GM23338 (cell line): Measurements from ENCODE around the gene BTN1A1. TPM values are rescaled to one million over a fixed set of nuclear protein-coding genes. Genes with fewer than 3 reads are reported as not detected.

Experiments
- ATAC-seq: fragments of 200-7000 bp; cut with Tn5 transposase; 3 replicates; pipeline ENCODE4 v1.9.1; 2020
- DNase-seq: peaks from one replicate; pipeline ENCODE4 v3.0.0-alpha.2; 2015; ENCODE audit warnings: low spot score
- H2AFZ ChIP-seq: fragments of 200-600 bp; sonication (generic); 2 replicates; pipeline ENCODE4 v1.8.0; 2016; ENCODE audit warnings: antibody characterized with exemption, mild to moderate bottlenecking, moderate library complexity
- H3F3A ChIP-seq: fragments of 200-600 bp; sonication (generic); replicated peaks from 2 replicates; pipeline ENCODE4 v1.8.0; 2017; ENCODE audit warnings: antibody characterized with exemption, mixed run types, low read depth
- H3K27ac ChIP-seq: fragments of 200-600 bp; sonication (generic); 2 replicates; pipeline ENCODE4 v1.6.1; 2016; ENCODE audit warnings: low read depth
- H3K27me3 ChIP-seq: fragments of 200-600 bp; sonication (generic); 2 replicates; pipeline ENCODE4 v1.8.0; 2016; ENCODE audit warnings: mild to moderate bottlenecking, mixed run types, moderate library complexity; ENCODE audit not compliant: insufficient read depth
- H3K36me3 ChIP-seq: fragments of 200-600 bp; sonication (generic); 2 replicates; pipeline ENCODE4 v1.8.0; 2016; ENCODE audit warnings: mild to moderate bottlenecking; ENCODE audit not compliant: insufficient read depth
- H3K4me1 ChIP-seq: fragments of 200-600 bp; sonication (generic); 2 replicates; pipeline ENCODE4 v1.8.0; 2016; ENCODE audit warnings: mild to moderate bottlenecking, moderate library complexity; ENCODE audit not compliant: insufficient read depth
- H3K4me2 ChIP-seq: fragments of 200-600 bp; sonication (generic); 2 replicates; pipeline ENCODE4 v1.7.1; 2017; ENCODE audit warnings: mixed run types
- H3K4me3 ChIP-seq: fragments of 200-600 bp; sonication (generic); 2 replicates; pipeline ENCODE4 v1.6.1; 2016; ENCODE audit warnings: mixed run types
- H3K79me2 ChIP-seq: fragments of 200-600 bp; sonication (generic); replicated peaks from 2 replicates; pipeline ENCODE4 v1.8.0; 2017; ENCODE audit warnings: mild to moderate bottlenecking; ENCODE audit not compliant: insufficient read depth
- H3K9me2 ChIP-seq: fragments of 200-600 bp; sonication (generic); 2 replicates; pipeline ENCODE4 v1.8.0; 2017; ENCODE audit not compliant: insufficient read depth
- H4K20me1 ChIP-seq: fragments of 200-600 bp; sonication (generic); replicated peaks from 2 replicates; pipeline ENCODE4 v1.8.0; 2017; ENCODE audit warnings: mild to moderate bottlenecking; ENCODE audit not compliant: insufficient read depth
- H3K27ac Mint-ChIP-seq: 2 replicates; pipeline ENCODE4 v1.8.0; 2020; ENCODE audit warnings: inconsistent platforms, mild to moderate bottlenecking, moderate library complexity, mixed read lengths
- H3K27me3 Mint-ChIP-seq: 3 replicates; pipeline ENCODE4 v1.8.0; 2022; ENCODE audit warnings: low read depth, mild to moderate bottlenecking, moderate library complexity, mixed read lengths, inconsistent platforms; ENCODE audit not compliant: insufficient read depth, poor library complexity
- H3K36me3 Mint-ChIP-seq: 3 replicates; pipeline ENCODE4 v1.8.0; 2021; ENCODE audit warnings: low read depth, mild to moderate bottlenecking, inconsistent platforms, moderate library complexity, mixed read lengths
- H3K4me1 Mint-ChIP-seq: 3 replicates; pipeline ENCODE4 v1.8.0; 2020; ENCODE audit warnings: mild to moderate bottlenecking, inconsistent platforms, mixed read lengths
- H3K4me3 Mint-ChIP-seq: 3 replicates; pipeline ENCODE4 v1.8.0; 2021; ENCODE audit warnings: moderate library complexity, mild to moderate bottlenecking, inconsistent platforms, mixed read lengths
- H3K9me3 Mint-ChIP-seq: 3 replicates; pipeline ENCODE4 v1.8.0; 2020; ENCODE audit warnings: moderate library complexity, mild to moderate bottlenecking, inconsistent platforms, mixed read lengths
- EZH2 ChIP-seq: fragments of 200-600 bp; sonication (generic); IDR thresholded peaks from one replicate; pipeline ENCODE4 v1.8.0; 2017; ENCODE audit warnings: antibody characterized with exemption, mild to moderate bottlenecking, low read depth; ENCODE audit not compliant: unreplicated experiment
- EZH2phosphoT487 ChIP-seq: fragments of 200-600 bp; sonication (generic); IDR thresholded peaks from one replicate; pipeline ENCODE4 v1.8.1; 2018; ENCODE audit warnings: antibody characterized with exemption; ENCODE audit not compliant: unreplicated experiment
- JUNB ChIP-seq: IDR thresholded peaks from one replicate; pipeline ENCODE4 v1.6.1; 2016; ENCODE audit warnings: antibody characterized with exemption; ENCODE audit not compliant: unreplicated experiment
- NANOG ChIP-seq: IDR thresholded peaks from 2 replicates; pipeline ENCODE4 v1.6.1; 2016; ENCODE audit warnings: antibody characterized with exemption, borderline replicate concordance
- STAT1 ChIP-seq: IDR thresholded peaks from one replicate; pipeline ENCODE4 v1.6.1; 2016; ENCODE audit warnings: antibody characterized with exemption; ENCODE audit not compliant: unreplicated experiment
- ZNF114 ChIP-seq: fragments of 250-450 bp; sonication (Bioruptor Pico); IDR thresholded peaks from 2 replicates; pipeline ENCODE4 v1.5.0; 2020; ENCODE audit warnings: mild to moderate bottlenecking, moderate library complexity
- polyA plus RNA-seq: library from polyadenylated mRNA; unstranded; fragments of >200 nt; fragmentation: Nextera tagmentation; extraction: Ambion mirVana; gene quantifications from 2 replicates; pipeline ENCODE4 v1.2.1, GENCODE V29; 2016
- total RNA-seq: library from RNA; depleted of rRNA; stranded (reverse); fragments of >200 nt; shearing (Covaris generic); gene quantifications from 2 replicates; pipeline ENCODE4 v1.2.3, GENCODE V29; 2014
- TF ChIP-seq, protein P1 (sequence below): fragments of 250-450 bp; sonication (Bioruptor Pico); IDR thresholded peaks from 2 replicates; pipeline ENCODE4 v1.5.0; 2020; ENCODE audit warnings: mild to moderate bottlenecking, moderate library complexity
- TF ChIP-seq, protein P2 (sequence below): IDR thresholded peaks from one replicate; pipeline ENCODE4 v1.6.1; 2018; ENCODE audit warnings: antibody characterized with exemption; ENCODE audit not compliant: unreplicated experiment
- TF ChIP-seq, protein P3 (sequence below), 2 experiments: fragments of 200-600 bp in 1 of 2; sonication (generic) in 1 of 2; conservative IDR thresholded peaks; 2 replicates each; pipeline versions ENCODE4 v1.5.1 to v1.6.1; 2016 to 2017; ENCODE audit warnings: antibody characterized with exemption in 2 of 2, low read depth in 2 of 2, mild to moderate bottlenecking in 2 of 2, moderate library complexity in 1 of 2

Gene BTN1A1
- total and polyA plus RNA-seq, 2 experiments from 2014 or later = 0.13 to 0.38 TPM

DNA sequence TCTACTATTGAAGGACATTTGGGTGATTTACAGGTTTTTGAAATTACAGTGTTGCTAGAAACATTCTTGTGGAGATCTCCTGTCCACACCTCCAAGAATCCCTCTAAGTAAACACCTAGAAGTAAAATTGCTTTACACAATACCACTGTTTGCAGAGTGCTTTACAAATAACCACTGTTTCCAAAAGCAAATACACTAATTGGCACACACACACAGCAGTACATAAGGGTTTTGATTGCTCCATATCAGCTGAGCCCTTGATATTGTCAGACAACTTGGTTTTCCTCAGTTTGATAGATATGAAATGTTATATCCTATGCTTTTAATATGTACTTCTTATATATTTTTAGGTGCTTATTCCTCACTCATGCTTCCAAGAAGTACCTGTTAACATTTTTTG is 44.4 kb downstream of the BTN1A1 start:
- peaks cover 38% of the 10 kb centered on the region for H3K79me2 ChIP-seq
- H3K27ac ChIP-seq = no peak overlapping the region
- no peak overlapping the region for H2AFZ ChIP-seq
- no peaks in the 10 kb centered on the region for H3K27me3 ChIP-seq
- H3K4me3 ChIP-seq = no peak overlapping the region
- Mint-ChIP-seq H3K4me3 (no peak overlapping the region; the same call in 2 of the 3 replicates), H3K36me3 (peaks cover 24% of the 10 kb centered on the region), H3K27me3 (peaks cover 4% of the 10 kb centered on the region), H3K4me1 (peaks cover 10% of the 10 kb centered on the region), H3K27ac (no peak overlapping the region), H3K9me3 (no peaks in the 10 kb centered on the region)
- H3K4me2 ChIP-seq = no peak overlapping the region
- peaks cover 3% of the 10 kb centered on the region; the same call in 1 of the 2 replicates for H3K36me3 ChIP-seq
- DNase-seq = no peak
- no peaks in the 10 kb centered on the region for H3K9me2 ChIP-seq
- TF ChIP-seq EZH2phosphoT487 = no peak
- no peak for TF ChIP-seq JUNB
- H3K4me1 ChIP-seq = peaks cover 6% of the 10 kb centered on the region
- peaks cover 5% of the 10 kb centered on the region; the same call in 1 of the 2 replicates for H3F3A ChIP-seq
- ATAC-seq = no peak
- H4K20me1 ChIP-seq = no peaks in the 10 kb centered on the region; the same call in 1 of the 2 replicates

DNA sequence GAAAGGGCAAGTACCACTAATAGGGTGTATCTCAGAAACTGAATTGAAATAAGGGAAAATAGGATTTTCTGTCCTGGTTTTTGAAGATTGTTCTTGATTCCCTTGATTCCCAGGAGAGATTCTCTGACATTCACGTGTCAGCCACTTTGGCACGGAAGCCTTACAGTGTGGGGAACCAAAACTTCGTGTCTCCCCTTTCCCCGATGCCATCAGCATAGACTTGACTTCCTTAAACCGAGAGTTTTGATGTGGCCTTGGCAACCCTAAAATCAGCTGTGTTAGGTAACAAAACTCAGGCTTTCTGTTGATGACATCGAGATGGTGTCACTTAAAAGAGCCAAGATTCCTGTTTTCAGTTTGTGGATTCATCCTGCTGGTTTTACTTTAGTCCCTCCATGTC is 45.5 kb downstream of the BTN1A1 start:
- no peak overlapping the region for H2AFZ ChIP-seq
- Mint-ChIP-seq H3K9me3 (no peaks in the 10 kb centered on the region), H3K4me1 (peaks cover 9% of the 10 kb centered on the region; the same call in 2 of the 3 replicates), H3K27me3 (peaks cover 6% of the 10 kb centered on the region), H3K4me3 (no peak overlapping the region), H3K36me3 (peaks cover 18% of the 10 kb centered on the region), H3K27ac (no peak overlapping the region)
- H3K36me3 ChIP-seq = peaks cover 3% of the 10 kb centered on the region; the same call in 1 of the 2 replicates
- H3K79me2 ChIP-seq = peaks cover 26% of the 10 kb centered on the region
- no peaks in the 10 kb centered on the region for H3K4me1 ChIP-seq
- ATAC-seq (no peak), DNase-seq (no peak)
- H3K4me2 ChIP-seq = no peak overlapping the region
- H3K9me2 ChIP-seq = no peaks in the 10 kb centered on the region
- no peaks in the 10 kb centered on the region for H3K27me3 ChIP-seq
- no peaks in the 10 kb centered on the region; the same call in 1 of the 2 replicates for H4K20me1 ChIP-seq
- H3K27ac ChIP-seq = no peak overlapping the region; the same call in 1 of the 2 replicates
- H3K4me3 ChIP-seq = no peak overlapping the region
- H3F3A ChIP-seq = peaks cover 7% of the 10 kb centered on the region; the same call in 1 of the 2 replicates
- TF ChIP-seq STAT1 (no peak), ZNF114 (CRISPR knock-in tag) (no peak), EZH2 (no peak), NANOG (no peak), JUNB (no peak), EZH2phosphoT487 (no peak)
- TF ChIP-seq, protein P1, sequence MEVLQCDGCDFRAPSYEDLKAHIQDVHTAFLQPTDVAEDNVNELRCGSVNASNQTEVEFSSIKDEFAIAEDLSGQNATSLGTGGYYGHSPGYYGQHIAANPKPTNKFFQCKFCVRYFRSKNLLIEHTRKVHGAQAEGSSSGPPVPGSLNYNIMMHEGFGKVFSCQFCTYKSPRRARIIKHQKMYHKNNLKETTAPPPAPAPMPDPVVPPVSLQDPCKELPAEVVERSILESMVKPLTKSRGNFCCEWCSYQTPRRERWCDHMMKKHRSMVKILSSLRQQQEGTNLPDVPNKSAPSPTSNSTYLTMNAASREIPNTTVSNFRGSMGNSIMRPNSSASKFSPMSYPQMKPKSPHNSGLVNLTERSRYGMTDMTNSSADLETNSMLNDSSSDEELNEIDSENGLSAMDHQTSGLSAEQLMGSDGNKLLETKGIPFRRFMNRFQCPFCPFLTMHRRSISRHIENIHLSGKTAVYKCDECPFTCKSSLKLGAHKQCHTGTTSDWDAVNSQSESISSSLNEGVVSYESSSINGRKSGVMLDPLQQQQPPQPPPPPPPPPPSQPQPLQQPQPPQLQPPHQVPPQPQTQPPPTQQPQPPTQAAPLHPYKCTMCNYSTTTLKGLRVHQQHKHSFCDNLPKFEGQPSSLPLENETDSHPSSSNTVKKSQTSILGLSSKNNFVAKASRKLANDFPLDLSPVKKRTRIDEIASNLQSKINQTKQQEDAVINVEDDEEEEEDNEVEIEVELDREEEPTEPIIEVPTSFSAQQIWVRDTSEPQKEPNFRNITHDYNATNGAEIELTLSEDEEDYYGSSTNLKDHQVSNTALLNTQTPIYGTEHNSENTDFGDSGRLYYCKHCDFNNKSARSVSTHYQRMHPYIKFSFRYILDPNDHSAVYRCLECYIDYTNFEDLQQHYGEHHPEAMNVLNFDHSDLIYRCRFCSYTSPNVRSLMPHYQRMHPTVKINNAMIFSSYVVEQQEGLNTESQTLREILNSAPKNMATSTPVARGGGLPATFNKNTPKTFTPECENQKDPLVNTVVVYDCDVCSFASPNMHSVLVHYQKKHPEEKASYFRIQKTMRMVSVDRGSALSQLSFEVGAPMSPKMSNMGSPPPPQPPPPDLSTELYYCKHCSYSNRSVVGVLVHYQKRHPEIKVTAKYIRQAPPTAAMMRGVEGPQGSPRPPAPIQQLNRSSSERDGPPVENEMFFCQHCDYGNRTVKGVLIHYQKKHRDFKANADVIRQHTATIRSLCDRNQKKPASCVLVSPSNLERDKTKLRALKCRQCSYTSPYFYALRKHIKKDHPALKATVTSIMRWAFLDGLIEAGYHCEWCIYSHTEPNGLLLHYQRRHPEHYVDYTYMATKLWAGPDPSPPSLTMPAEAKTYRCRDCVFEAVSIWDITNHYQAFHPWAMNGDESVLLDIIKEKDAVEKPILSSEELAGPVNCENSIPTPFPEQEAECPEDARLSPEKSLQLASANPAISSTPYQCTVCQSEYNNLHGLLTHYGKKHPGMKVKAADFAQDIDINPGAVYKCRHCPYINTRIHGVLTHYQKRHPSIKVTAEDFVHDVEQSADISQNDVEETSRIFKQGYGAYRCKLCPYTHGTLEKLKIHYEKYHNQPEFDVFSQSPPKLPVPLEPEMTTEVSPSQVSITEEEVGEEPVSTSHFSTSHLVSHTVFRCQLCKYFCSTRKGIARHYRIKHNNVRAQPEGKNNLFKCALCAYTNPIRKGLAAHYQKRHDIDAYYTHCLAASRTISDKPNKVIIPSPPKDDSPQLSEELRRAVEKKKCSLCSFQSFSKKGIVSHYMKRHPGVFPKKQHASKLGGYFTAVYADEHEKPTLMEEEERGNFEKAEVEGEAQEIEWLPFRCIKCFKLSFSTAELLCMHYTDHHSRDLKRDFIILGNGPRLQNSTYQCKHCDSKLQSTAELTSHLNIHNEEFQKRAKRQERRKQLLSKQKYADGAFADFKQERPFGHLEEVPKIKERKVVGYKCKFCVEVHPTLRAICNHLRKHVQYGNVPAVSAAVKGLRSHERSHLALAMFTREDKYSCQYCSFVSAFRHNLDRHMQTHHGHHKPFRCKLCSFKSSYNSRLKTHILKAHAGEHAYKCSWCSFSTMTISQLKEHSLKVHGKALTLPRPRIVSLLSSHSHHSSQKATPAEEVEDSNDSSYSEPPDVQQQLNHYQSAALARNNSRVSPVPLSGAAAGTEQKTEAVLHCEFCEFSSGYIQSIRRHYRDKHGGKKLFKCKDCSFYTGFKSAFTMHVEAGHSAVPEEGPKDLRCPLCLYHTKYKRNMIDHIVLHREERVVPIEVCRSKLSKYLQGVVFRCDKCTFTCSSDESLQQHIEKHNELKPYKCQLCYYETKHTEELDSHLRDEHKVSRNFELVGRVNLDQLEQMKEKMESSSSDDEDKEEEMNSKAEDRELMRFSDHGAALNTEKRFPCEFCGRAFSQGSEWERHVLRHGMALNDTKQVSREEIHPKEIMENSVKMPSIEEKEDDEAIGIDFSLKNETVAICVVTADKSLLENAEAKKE = no peak
- TF ChIP-seq, protein P2, sequence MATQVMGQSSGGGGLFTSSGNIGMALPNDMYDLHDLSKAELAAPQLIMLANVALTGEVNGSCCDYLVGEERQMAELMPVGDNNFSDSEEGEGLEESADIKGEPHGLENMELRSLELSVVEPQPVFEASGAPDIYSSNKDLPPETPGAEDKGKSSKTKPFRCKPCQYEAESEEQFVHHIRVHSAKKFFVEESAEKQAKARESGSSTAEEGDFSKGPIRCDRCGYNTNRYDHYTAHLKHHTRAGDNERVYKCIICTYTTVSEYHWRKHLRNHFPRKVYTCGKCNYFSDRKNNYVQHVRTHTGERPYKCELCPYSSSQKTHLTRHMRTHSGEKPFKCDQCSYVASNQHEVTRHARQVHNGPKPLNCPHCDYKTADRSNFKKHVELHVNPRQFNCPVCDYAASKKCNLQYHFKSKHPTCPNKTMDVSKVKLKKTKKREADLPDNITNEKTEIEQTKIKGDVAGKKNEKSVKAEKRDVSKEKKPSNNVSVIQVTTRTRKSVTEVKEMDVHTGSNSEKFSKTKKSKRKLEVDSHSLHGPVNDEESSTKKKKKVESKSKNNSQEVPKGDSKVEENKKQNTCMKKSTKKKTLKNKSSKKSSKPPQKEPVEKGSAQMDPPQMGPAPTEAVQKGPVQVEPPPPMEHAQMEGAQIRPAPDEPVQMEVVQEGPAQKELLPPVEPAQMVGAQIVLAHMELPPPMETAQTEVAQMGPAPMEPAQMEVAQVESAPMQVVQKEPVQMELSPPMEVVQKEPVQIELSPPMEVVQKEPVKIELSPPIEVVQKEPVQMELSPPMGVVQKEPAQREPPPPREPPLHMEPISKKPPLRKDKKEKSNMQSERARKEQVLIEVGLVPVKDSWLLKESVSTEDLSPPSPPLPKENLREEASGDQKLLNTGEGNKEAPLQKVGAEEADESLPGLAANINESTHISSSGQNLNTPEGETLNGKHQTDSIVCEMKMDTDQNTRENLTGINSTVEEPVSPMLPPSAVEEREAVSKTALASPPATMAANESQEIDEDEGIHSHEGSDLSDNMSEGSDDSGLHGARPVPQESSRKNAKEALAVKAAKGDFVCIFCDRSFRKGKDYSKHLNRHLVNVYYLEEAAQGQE = no peak
- TF ChIP-seq, protein P3, sequence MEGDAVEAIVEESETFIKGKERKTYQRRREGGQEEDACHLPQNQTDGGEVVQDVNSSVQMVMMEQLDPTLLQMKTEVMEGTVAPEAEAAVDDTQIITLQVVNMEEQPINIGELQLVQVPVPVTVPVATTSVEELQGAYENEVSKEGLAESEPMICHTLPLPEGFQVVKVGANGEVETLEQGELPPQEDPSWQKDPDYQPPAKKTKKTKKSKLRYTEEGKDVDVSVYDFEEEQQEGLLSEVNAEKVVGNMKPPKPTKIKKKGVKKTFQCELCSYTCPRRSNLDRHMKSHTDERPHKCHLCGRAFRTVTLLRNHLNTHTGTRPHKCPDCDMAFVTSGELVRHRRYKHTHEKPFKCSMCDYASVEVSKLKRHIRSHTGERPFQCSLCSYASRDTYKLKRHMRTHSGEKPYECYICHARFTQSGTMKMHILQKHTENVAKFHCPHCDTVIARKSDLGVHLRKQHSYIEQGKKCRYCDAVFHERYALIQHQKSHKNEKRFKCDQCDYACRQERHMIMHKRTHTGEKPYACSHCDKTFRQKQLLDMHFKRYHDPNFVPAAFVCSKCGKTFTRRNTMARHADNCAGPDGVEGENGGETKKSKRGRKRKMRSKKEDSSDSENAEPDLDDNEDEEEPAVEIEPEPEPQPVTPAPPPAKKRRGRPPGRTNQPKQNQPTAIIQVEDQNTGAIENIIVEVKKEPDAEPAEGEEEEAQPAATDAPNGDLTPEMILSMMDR (conservative IDR thresholded peaks at IDR 0.05; ENCODE audit: low read depth in 2 of 2) = no peak
